HG02981 (cell line): ENCODE results near the gene STK35.

Experiments used
- ATAC-seq: cut with Tn5 transposase; IDR thresholded peaks from one replicate; pipeline ENCODE4 v1.9.1; 2021; ENCODE audit warnings: mild to moderate bottlenecking, moderate library complexity; ENCODE audit not compliant: unreplicated experiment

The STK35 gene

DNA sequence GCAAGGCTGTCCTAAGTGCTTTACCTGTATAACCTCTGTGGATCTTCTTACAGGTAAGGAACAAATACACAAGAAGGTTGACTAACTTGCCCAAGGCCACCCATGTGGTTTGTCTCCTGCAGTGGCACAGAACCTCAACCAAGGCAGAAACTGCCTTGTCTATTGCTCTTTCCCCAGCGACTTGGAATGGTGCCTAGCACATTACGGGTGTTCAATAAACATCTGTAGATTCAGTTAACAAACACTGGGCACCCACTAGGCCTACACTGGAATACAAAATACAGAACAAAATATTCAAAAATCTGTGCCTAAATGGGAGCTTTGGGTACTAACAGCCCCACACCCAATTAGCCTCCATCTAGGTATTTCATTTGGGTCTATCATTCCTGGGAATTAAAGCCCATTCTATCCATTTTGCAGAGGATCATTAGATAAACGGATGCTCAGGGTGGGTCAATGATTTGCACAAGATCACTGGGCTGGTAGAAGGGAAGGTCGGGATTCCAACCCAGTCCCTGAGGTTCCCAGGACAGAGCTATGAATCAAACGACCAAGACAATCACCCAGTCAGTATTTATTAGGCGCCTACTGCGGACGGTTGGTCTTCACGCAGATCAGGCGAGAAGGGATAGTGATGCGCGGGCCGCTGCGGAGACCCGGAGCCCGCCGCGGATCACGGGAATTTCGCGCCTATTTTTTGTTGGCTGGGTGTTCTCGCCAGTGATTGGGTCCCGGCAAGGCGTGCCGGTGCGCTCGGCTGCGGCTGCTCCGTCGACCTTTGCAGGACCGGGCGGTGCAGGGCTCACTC is at the start of gene STK35:
TSS of gene STK35 (plus strand) at position 771 of the 808 bp plus-strand sequence. CDS start 55 bp downstream, outside the sequence.
- ATAC-seq = peak; percentile 34

DNA sequence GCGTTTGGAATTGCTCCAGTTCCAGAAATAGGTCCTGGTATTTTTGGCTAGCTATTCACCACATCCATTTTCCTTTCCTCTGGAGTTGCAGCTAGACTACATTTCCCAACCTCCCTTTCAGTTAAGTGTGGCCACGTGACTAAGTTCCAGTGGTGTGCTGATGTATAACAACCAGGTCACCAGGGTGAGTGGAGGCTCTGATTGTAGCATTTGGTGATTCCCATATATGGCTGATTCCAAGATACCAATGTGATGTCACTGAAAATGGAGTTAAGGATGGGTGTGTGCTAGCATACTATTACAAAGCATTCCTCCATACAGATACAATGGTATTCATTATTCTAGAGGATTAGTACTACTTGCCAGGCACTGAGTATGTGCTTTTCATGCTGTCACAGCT is 49.7 kb upstream of the STK35 start:
- no peak for ATAC-seq

DNA sequence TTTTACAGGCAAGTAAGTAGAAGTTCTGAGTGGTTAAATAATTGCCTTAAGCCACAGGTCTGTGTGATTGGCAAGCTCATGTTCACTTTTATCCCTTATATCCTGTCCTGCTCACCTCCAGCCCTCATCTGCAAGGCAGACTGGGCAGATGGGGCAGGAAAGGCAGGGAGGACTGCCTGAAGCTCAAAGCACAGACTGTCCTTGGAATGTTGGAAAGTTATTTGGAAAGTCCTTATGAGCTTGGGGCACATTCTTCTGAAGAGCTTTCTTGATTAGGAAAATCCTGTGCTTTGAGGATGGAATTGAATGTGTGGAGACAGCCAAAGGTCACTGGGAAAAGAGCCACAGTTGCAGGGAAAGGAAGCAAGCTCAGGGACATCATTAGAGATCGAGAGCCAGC is 48.9 kb upstream of the STK35 start:
- ATAC-seq = no peak

DNA sequence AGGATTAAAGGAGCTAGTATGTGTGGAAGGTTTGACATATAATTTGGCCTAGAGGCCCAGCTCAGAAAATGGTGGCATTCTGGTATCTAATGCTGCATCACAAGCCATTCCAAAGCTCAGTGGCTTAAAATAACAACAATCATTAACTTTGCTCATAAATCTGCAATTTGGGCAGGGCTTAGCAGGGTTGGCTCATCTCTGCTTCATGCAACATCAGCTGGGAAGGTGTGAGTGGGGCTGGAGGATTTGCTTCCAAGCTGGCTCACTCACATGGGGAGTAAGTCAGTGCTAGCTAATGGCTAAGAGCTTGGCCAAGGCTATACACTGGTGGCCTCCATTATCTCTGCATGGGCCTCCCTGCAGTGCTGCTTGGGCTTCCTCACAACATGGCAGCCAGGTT is 48.0 kb upstream of the STK35 start:
- no peak for ATAC-seq

DNA sequence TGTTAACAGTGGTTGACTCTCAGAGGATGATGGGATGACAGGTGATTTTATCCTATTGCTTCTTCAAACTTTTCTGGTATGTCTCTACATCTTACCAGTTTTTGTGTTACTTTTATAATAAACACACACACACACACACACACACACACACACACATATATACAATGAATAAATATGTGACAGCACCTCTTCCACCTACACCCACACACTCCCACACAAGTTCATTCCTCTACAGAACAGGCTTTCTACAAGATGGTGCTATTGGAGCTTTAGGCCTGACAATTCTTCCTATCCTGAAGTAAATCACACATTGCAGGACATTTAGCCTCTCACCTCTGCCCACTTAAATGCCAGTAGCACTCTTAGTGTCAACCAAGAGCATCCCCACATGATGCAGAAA is 46.7 kb upstream of the STK35 start:
- no peak for ATAC-seq

DNA sequence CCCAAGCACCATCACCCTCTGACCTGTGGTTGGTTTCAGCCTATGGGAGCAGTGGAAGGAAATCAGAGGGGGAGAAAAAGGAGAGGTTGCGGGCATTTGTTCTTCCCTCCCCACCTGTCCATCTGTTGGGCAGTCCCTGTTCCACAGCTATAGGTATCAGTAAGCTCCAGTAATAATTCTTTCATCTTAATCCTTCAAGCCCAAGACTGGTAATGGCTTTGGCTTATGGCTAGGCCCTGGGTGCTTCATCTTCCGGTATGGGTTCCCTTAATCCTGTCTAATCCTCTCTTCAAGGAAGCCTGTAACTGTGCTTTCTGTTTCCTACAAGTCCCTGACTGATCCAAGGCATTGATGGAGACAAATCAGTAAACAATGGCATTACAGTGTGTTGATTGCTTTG is 42.2 kb upstream of the STK35 start:
- ATAC-seq = no peak

DNA sequence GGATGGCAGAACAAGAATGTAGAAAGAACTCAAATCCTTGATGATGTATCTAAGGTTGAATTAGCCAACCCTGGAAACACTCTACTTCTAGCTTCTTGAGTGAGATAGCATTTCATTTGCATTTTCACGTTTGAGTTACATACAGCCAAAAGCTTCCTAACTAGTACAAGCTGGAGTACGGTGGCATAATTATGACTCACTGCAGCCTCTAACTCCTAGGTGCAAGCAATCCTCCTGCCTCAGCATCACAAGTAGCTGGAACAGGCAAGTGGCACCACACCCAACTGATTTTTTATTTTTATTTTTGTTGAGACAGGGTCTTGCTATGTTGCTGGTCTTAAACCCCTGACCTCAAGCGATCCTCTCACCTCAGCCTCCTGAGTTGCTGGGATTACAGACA is 36.5 kb upstream of the STK35 start:
- ATAC-seq = no peak

DNA sequence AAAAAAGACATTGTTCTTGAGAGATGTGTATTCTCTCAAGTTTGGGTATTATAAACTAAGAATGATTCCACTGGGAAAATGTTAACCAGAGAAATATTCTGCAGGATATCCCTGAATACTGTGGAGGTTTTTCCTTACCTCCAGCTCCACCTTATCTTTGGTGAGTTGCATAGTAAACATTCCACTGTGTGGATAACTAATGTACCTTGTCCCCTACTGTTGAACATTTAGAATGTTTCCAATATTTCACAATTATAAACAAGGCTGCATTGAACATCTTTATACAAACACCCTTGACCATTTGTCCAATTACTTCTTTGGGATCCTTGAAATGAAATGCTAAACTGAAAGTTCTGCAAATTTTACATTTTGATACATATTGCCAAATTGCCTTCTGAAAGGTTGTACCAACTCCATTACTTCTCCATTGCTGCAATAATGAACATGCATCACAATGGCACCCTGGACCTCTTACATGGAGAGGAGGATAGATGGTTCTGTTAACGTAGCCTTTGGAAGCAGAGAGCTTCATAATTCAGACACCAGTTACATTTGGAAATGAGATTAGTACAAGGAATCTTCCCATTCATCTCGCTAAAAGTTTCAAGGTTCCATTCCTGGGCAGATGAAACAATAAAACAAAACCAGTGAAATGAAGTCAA is 35.0 kb upstream of the STK35 start:
- ATAC-seq = no peak

DNA sequence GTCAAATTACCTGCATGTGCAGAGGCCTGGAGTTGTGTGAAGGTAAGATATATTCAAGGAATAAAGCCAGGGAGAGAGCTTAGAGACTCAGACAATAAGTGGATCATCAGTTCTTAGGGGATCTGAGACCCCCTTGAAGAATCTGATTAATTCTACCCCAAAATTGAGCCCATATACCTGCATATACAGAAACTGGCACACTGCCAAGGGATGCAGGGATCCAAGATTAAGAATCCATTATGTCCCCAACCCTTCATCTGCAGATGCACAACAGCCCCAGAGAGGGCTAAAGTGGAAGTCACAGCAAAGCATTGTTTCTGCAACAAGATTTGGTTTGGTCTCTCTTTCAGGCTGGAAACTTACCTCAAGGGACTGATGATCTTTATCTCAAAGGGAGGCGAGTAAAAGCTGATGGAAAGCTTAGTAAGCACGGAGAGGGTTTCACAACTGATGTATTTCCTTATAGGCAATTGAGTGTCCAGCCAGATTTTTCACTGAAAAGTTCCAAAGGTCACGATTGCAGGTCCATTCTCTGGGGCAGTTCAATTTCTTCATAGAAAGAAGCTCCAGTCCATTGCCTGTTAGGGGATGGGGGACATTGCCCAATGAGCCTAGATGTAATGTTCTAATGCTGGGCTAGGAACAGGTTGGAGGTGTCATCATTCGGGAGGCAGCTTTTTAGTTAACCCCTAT is 20.9 kb upstream of the STK35 start:
- no peak for ATAC-seq

DNA sequence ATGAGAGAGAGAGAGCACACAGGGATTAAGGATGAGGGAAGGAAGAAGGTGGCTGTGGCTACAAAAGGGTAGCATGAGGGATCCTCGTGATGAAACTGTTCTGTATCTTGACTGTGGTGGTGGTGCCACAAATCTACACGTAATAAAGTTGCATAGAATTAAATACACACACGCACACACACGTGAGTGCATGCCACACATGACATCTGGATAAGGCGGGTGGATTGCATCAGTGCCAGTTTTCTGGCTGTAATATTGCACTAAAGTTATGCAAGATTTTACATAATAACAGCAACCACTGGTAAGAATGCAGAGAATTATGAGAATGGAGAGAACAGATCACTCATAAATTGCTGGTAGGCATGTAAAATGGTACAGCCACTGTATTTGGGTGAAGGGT is 16.9 kb upstream of the STK35 start:
- no peak for ATAC-seq

DNA sequence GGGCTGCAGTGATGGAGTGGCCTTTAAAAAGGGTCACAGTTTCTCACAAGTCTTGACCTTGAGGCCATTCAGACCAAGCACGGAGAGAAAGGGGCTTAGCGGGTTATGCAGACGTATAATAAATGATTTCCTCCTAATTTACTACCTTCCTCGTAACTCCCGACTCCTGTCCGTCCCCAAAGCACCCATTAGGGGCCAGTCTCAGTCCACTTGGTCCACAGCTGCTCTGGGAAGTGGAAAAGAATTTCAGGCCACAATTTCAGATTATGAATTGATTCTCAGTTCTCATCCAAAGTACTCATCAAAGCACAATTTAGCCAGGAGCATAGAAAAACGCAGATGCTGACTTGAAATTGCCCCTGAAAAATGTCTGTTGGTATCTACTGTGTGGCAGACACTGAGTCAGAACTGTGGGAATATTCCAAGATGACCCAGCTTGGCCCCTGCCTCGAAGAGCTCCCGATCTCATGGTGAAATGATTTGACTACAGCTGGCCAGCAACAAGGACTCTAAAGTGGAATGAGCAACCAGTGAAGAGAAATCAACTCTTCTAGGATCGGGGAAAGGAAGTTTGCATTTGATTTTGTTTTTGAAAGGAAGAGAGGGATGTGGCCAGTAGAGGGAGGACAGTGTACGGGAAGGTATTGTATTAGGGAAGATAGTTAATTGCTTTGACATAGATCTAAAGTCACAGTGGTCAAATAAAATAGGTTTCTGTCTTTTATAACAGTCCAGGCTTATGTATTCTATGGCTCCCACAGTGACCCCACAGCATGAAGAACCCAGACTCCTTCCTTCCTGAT is 15.2 kb upstream of the STK35 start:
- no peak for ATAC-seq

DNA sequence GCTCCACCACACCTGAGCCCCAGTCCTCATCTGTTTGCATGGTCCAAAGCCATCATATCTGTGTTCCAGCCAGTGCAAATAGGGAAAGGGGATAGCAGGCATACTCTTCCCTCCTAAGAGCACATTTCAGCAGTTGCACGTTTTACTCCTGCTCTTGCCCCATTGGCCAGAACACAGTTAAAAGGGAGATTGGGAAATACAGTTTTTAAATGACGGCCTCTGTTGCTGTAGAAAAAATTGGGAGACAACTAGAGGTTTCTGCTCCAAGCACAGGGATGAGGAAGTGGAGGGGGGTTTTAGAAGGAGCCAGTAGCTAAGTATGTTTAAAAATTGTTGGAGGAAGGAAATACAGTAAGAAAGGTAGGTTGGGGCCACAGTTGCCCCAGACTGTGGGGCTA is 14.6 kb upstream of the STK35 start:
- no peak for ATAC-seq

DNA sequence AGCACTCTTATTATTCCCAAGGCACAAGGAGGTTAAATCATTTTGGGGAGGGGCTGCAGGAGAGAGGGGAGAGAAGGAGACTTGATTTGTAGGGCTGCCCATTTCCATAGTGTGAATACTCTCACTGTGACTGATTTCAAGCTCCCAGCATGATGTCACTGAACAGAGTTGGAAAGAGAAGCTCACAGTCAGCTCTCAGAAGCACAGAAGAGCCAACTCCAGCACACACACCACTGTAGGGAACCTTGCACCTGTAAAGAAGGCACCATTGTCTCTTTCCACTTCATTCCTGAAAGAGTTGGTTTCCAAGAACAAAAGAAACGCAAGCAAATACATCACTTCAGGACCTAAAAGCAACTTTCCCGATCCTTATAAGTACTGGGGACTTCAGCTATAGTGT is 12.7 kb upstream of the STK35 start:
- ATAC-seq = no peak

DNA sequence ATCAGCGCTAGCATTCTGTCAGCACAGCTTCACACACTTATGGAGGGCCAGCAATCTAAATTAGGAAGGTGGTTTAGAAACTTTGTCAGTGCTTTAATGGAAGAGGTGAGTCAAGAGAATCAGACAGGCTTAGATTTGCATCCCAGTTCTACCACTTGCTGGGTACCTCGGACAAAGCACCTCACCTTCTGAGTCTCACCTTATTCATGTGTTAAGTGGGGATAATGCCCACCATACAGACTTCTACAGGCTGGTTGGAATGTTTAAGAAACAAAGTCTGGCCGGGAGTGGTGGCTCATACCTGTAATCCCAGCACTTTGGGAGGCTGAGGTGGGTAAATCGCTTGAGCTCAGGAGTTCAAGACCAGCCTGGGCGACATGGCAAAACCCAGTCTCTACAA is 12.2 kb upstream of the STK35 start:
- no peak for ATAC-seq

DNA sequence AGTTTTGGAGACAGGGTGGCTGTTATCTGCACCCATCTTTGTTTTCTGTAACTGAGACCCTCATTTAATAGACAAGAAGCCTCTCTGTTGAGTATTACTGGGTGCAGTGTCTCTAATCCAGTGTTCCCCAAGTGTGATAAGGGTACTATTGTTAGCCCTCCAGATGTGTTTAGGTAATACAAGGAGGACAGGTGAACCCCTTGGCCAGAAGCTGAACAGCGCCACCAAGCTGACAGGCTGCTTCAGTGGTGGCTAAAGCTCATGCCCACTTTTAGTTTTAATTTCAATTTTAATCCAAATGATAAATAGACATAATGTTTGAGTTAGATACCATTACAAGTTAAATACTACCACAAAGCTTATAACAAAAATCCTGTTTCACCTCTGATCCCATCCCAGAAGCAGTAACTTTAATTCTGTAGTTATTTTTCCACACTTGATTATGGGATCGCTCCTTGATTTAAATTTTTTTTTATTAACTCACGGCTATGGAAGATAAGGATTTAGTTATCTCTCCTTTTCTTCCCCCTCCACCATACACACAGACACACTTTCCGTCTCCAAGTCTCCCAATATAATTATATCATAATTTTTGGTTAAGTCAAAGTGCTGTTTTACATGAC is 8.4 kb upstream of the STK35 start:
- ATAC-seq = no peak

DNA sequence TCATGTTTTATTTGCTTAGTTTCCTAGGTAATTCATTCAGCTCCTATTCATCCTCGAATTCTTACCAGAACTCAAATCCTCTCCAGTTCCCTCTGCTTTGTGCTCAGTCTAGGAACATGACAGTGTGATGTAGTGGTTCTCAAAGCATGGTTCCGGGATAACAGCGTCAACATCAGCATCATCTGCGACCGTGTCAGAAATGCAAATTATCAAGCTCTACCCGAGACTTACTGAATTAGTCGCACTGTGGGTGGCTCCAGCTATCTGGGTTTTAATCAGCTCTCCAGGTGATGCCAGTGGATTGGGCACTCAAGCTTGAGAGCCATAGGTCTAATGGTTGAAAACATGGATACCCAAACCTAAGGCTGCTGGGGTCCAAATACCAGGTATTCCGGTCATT is 7.7 kb upstream of the STK35 start:
- no peak for ATAC-seq

DNA sequence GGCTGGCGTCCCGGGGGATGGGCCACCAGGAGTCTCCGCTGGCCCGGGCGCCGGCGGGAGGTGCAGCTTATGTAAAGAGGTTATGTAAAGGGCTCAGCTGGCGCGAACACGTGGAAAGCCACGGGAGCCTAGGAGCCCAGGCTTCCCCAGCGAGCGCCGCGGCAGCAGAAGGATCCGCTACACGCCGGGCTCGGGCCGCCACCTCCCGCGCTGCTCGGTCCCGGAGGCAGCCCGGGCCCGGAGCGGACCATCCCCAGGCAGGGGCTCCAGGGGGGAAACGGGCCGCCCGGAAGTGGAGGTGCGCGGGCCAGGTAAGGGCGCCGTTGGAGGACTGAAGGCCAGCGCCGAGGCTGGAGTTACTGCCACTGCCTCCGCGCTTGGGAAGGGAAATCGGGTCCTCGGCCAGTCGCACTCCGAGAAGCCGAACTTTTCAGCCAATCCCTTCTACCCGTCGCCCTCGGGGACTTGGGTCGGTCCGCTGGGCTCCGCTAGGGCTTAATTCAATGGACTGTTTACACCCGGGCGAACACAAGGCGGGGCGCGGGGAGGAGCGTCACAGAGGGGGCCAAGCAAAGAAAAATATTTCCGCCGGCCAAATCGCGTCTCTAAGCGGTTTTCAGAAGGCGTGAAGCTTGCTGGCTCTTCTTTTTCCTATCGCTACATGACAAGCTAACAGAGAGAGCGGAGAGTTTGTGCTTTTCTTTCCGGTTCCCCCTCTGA is 398 bp downstream of the STK35 start:
- ATAC-seq = peak; percentile 74

DNA sequence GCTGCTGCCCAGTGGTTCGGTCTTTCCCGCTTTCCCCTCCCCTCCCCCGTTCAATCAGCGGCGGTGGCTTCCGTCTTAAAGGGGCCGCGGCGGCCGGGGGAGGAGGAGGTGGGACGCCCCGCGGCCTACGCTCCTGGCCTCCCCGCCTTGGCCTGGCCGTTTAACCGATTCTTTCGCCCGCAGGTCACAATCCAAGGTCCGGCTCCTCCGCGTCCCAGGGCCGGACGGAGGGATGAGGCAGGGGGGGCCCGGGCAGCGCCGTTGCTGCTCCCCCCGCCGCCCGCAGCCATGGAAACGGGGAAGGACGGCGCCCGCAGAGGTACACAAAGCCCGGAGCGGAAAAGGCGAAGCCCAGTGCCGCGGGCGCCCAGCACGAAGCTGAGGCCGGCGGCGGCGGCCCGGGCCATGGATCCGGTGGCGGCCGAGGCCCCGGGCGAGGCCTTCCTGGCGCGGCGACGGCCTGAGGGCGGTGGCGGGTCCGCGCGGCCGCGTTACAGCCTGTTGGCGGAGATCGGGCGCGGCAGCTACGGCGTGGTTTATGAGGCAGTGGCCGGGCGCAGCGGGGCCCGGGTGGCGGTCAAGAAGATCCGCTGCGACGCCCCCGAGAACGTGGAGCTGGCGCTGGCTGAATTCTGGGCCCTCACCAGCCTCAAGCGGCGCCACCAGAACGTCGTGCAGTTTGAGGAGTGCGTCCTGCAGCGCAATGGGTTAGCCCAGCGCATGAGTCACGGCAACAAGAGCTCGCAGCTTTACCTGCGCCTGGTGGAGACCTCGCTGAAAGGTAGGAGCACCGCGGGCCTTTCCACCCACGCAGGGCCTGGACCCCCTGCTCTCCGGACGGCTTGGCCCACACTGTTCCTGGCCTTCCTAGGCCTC is 1.2 kb downstream of the STK35 start:
- peak; percentile 58 for ATAC-seq
